T-helper 22 cell (primary cell): Measurements from ENCODE around the gene INCENP.

ENCODE experiments used
- DNase-seq: peaks from one replicate; pipeline ENCODE4 v3.0.0-alpha.2; 2020; ENCODE audit warnings: low read depth

Gene INCENP

DNA sequence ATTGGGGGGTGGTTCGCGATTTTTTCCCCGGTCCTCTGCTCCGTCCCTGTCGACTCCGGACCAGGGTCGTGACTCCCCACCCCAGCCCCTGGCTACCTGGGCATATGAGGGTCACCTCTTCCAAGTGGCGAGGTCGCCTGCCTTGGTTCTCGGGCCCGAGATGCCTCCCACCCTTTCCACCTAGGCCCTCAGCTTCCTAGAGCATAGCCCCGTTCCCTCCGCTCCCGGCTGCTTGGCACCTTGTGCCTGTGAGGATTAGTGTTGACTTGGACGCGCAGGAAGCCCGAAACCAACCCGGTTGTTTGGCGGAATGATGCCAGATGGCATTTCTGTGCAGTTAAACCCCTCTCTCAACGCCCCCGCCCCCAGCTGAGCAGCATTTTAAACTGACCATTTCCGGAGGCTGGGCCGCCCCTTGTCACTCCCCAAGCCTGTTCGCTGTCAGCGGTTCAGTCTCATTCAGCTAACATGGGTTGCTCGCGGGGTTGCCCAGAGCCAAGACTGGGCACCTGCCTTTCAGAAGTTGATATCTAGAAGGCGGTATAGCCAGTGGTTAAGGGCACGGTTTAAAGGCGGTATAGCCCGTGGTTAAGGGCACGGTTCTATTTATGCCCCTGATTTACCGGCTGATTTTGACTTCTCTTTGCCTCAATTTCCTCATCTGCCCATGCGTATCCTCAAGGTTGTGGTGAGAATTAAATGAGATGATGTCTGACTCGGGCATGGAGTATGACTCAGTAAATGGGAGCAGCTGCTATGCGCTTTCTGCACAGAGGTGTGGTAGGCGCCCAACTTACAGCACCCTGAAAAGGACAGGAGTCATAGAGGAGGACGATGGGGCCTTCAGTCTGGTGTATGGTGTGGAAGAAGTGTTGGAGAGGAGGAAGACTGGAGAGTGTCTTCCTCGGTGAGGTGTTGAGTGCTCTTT lies 639 bp downstream of the INCENP start:
- no peak for DNase-seq

DNA sequence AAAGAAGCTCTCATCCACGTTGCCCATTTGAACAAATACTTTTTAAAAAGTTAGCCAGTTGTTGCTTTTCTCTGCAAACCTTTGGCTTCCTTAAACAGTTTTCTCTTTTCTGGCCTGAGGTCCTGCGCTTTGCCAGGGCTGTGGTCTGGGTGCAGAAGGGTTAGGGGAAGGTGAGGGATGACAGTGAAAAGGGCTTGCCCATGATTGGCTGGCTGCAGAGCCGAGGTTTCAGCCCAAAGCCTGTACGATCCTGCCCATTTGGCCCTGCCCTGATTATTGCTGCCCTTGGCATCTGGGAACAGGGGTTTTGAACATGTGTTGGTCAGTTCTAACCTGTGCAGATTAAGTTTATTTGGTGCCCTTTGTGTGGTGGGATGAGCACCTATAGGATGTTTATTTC lies 1.5 kb downstream of the INCENP start:
- no peak for DNase-seq

DNA sequence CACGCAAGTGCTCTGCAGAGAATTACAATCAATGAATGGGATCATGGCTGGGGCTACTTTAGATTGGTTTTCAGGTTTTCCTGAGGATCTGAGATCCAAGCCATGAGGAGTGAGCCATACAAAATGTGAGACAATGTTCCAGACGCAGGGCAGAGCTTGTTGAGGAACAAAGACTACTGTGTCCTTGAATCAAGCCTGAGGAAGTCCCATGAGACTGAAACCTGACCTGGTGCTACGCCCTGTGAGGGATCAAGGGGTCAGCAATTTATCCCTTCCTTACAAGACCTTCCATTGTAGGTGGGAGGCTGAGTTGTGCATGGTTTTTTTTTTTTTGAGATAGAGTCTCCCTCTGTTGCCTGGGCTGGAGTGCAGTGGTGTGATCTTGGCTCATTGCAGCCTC lies 2.1 kb downstream of the INCENP start:
- DNase-seq: no peak

- no peak for DNase-seq
These were observed 3.6 kb downstream of the INCENP start for GRCh38 chr11:62127426-62127825.

DNA sequence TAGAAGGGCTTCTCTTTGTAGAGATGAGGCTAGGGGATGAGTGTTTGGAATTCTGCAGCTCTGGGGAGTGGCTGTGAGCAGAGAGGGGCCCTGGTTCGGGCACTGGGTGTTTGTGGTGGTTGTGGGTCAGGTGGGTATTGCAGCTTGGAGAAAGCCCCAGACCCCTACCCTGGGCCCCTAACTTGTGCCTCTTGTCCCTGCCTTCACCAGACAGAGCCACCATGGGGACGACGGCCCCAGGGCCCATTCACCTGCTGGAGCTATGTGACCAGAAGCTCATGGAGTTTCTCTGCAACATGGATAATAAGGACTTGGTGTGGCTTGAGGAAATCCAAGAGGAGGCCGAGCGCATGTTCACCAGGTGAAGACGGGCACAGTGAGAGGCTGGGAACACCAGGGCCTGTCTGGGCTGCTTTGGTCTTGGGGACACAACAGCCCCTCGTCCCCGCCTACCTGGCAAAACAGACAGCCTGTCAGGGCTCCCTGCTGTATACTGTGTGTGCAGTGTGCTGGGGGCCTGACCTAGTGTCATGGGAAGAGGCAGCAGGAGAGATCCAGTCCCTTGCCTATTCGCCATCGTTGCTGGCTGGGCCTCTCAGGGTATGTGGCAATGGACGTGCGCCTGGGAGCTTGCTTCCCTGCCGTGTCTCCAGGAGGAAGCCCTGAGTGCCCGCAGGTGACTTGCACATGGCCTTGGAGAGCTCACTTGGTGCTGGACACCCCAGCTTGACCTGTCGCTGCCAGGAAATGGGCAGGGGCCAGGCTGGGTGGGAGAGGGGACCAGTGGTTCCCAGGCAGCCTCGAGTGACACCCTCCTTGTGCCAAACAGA lies 4.3 kb downstream of the INCENP start:
- no peak for DNase-seq

DNA sequence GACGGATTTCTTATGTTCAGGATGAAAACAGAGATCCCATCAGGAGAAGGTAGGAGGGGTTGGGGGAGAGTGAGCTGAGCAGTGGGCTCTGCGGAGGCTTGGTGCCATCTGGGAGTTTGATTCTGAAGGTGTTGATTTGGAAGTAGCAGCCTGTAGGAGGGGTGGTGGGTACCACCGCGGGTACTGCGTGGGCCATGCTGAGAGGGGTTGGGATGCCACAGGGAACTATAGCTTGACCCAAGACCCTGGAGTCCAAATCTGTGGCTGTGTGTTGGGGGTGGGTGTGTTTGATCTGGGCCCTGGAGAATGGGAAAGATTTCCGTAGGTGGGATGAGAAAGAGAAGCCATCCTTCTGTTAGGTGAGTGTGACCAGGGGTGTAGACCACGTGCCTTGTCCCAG lies 5.0 kb downstream of the INCENP start:
- DNase-seq: no peak

DNA sequence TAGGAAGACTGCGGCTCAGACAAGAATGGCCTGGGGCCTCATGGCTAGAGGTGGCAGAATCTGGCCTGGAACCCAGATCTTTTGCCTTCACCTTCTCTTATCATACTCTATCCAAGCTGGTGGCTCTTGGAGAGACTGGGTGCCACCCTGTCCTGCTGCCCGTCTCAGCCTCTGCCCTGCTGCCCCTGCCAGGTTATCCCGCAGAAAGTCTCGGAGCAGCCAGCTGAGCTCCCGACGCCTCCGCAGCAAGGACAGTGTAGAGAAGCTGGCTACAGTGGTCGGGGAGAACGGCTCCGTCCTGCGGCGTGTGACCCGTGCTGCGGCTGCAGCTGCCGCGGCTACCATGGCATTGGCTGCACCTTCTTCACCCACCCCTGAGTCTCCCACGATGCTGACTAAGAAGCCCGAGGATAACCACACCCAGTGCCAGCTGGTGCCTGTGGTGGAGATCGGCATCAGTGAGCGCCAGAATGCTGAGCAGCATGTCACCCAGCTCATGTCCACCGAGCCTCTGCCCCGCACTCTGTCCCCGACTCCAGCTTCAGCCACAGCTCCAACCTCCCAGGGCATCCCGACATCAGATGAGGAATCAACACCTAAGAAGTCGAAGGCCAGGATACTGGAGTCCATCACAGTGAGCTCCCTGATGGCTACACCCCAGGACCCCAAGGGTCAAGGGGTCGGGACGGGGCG lies 5.9 kb downstream of the INCENP start:
- DNase-seq: no peak

GRCh38 chr11:62130283-62131169 lies 6.7 kb downstream of the INCENP start:
- DNase-seq: no peak

GRCh38 chr11:62131170-62131464 lies 7.3 kb downstream of the INCENP start:
- no peak for DNase-seq

GRCh38 chr11:62132191-62132590 lies 8.4 kb downstream of the INCENP start:
- DNase-seq: no peak

DNA sequence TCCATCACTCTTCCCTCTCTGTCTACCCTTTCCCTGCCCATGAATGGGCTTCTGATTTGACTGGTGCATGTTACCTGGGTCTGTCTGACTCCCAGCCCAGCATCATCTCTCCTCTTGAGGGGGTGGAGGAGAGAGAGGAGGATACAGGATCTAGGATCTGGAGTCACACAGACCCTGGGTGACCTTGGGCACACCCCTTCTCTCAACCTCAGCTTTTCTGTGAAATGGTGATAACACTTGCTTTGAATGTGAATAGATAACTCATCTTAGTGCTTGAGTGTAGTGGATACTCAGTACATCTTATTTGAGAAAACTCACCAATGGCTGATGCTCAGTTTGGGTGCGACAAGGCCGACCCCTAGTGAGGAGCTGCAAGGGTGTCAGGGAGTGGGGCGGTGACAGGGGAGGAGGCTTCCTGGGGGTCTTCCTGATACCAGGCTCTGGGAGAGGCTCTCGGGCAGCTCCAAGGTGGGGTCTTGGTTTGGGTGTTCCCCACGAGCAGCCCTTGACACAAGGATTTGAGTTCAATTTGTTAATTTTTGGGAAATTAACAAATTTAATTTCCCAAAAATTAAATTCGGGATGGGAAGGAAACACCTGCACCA lies 9.0 kb downstream of the INCENP start:
- DNase-seq: no peak

DNA sequence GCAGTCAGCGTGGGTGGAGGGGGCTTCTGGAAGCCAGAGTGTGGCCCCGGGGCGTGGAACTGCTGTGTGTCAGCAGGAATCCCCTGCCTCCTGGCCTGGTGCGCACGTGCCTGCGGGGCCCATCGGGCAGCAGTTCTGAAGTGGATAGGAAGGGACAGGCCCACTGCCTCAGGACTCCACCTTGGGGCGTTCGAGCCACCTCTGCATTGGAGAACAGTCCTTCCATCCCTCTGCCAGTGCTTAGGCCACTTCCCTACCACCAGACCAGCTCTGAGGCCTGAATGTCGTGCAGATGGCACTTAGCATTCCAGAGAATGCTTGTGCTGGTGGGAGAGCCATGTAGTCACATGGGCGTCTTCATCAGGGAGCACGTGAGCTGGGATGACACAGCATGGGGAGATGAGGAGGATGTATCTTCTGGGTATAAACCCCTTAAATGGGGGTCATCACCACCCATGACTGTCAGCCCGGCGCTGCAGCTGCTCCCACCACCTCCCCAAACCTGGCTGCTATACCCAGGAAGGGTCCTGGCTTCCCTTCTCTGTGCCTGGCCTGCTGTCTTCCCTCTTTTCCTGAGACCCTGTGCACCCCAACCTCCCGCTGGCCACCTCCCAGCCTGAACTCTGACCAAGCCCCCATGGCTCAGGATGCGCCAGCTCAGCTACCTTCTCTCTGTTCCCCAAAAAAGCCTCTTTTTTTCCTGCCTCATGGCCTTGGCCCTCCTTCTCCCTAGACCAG lies 9.7 kb downstream of the INCENP start:
- DNase-seq: no peak

DNA sequence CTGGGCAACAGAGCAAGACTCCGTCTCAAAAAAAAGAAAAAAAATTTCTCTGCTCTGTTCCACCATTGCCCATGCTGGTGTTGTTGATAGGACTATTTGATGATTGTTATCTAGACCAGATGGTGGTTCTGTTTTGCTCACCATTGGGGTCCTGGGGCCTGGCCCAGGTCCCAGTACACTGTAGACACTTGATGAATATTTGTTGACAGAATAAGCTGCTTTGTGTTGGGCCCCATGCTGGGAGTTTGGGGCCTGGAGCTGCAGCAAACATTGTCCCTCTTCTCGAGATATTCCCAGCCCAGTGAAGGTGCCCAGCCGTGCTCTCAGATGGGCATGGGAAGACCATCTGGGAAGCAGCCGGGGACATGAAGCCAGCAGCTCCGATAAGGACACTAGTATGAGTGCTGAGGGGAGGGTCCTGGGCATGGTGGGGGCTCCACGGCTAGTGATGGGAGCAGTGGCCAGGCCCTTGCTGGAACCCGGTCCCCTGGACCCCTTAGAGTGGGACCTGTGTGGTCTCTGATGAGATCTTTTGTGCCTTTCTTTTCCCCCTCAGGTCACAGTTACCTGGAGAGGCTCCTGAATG lies 13.6 kb downstream of the INCENP start:
- no peak for DNase-seq

GRCh38 chr11:62137881-62138629 lies 14.2 kb downstream of the INCENP start:
- DNase-seq: no peak

- DNase-seq: no peak
These were observed 15.0 kb downstream of the INCENP start for GRCh38 chr11:62138630-62139425.

- DNase-seq: no peak
These were observed 15.9 kb downstream of the INCENP start for GRCh38 chr11:62139526-62140303.

- DNase-seq: no peak
These were observed 16.7 kb downstream of the INCENP start for GRCh38 chr11:62140304-62141110.
